Activated CD4-positive, alpha-beta T cell treated with anti-CD3 and anti-CD28 coated beads for 36 hours (primary cell): ENCODE data around the gene DNAH7. TPM values are rescaled to one million over a fixed set of nuclear protein-coding genes. Genes with fewer than 3 reads are reported as not detected.
A peak's percentile ranks its signal among the peaks of the same experiment; 100 is the strongest.

ENCODE experiments used
- ATAC-seq: fragments of 200-7000 bp; cut with Tn5 transposase; one replicate; pipeline ENCODE4 v1.10.0; 2021; ENCODE audit warnings: mild to moderate bottlenecking, moderate library complexity
- CTCF ChIA-PET: fragments of 350-600 bp; sonication (Branson Sonifier 250); formaldehyde crosslinking; loops from one replicate; lab custom pipeline; 2021; ENCODE audit warnings: antibody characterized with exemption; lab: Charles Lee
- POLR2A ChIA-PET: fragments of 350-600 bp; sonication (Branson Sonifier 250); formaldehyde crosslinking; loops from one replicate; lab custom pipeline; 2021; ENCODE audit warnings: antibody characterized with exemption, inconsistent platforms; lab: Charles Lee
- DNase-seq: peaks from one replicate; pipeline ENCODE4 v3.0.0-alpha.2; 2020
- H3K27ac Mint-ChIP-seq: one replicate; pipeline ENCODE4 v1.8.0; 2021; ENCODE audit warnings: mixed read lengths
- H3K27me3 Mint-ChIP-seq: one replicate; pipeline ENCODE4 v1.8.0; 2021; ENCODE audit warnings: mixed read lengths
- H3K36me3 Mint-ChIP-seq: one replicate; pipeline ENCODE4 v1.8.0; 2021; ENCODE audit warnings: low read depth, mixed read lengths
- H3K4me1 Mint-ChIP-seq: one replicate; pipeline ENCODE4 v1.8.0; 2021; ENCODE audit warnings: mixed read lengths
- H3K4me3 Mint-ChIP-seq: one replicate; pipeline ENCODE4 v1.8.0; 2021; ENCODE audit warnings: mild to moderate bottlenecking, moderate library complexity, mixed read lengths
- H3K9me3 Mint-ChIP-seq: one replicate; pipeline ENCODE4 v1.8.0; 2021; ENCODE audit warnings: low read depth, mixed read lengths
- intact Hi-C, 2 experiments: fragments of 100-400 bp; cut with DNase I in 1 of 2; cut with micrococcal nuclease in 1 of 2; formaldehyde crosslinking; loops; one replicate each; pipeline versions ENCODE4 v1.14.2 to v1.15.1; 2022 to 2024; cut with DNase I, micrococcal nuclease
- total RNA-seq, 2 experiments: library from RNA; stranded (reverse); gene quantifications; one replicate each; pipeline ENCODE4 v1.2.3, GENCODE V29; 2021

The DNAH7 gene
- total RNA-seq, 2 experiments from 2014 or later, result not detected

DNA sequence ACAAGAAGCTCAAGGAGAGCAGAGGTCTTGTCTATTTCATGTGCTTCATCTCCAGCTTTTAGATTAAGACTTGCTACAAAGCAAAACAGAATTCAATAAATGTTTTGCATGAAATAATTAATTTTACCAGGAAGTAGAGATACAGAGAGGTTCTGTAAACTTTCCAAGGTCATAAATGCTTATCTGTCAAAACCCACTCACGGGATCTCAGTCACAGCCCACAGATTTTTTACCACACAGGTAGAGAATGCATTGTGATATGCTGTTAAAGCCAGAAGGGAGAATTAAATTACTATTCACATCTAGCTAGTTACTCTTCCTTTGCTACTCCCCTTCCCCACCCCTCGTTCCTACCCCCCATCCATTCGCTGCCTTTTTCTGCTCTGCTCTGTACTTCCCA lies 205.5 kb downstream of the DNAH7 start:
- no peaks in the 10 kb centered on the region for H3K36me3 Mint-ChIP-seq
- CTCF ChIA-PET, result interaction anchor here (0.7 kb wide), 1 partner anchor 14 kb away, joined by 3 read pairs; no protein-coding TSS in a partner anchor
- peaks cover 4% of the 10 kb centered on the region for H3K27me3 Mint-ChIP-seq
- intact Hi-C loops, result no loop called here
- H3K4me1 Mint-ChIP-seq, result peaks cover 3% of the 10 kb centered on the region
- no peak for DNase-seq
- H3K4me3 Mint-ChIP-seq, result no peak overlapping the region
- ATAC-seq, result no peak
- no peak overlapping the region for H3K27ac Mint-ChIP-seq
- POLR2A ChIA-PET, result no interaction called here
- H3K9me3 Mint-ChIP-seq, result no peaks in the 10 kb centered on the region

DNA sequence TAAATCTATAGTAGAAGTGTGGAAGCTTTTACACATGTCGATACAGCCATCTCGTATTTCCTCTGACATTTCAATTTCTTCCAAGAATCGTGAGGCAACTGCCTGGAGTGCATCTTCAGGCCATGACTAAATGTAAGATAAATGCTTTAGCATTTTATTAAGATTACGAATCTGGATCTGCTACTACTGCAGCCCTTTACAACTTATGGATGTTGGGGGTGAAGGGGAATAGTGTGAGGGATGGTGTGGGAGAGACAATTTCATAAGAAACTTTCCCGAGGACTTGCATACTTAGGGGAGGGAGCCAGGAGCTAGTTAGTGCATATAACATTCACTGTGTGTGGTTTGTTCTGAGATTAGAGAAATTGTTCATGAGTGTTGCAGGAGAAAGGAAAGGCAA lies 206.8 kb downstream of the DNAH7 start:
- ChIA-PET CTCF (interaction anchor here (0.8 to 1.2 kb wide), 2 partner anchors 17 to 163 kb away, joined by 3 to 4 read pairs; no protein-coding TSS in a partner anchor), POLR2A (no interaction called here)
- H3K4me1 Mint-ChIP-seq, result peaks cover 3% of the 10 kb centered on the region
- no peaks in the 10 kb centered on the region for H3K36me3 Mint-ChIP-seq
- no peak for DNase-seq
- no peak overlapping the region for H3K4me3 Mint-ChIP-seq
- ATAC-seq, result no peak
- intact Hi-C loops, result no loop called here
- H3K9me3 Mint-ChIP-seq, result no peaks in the 10 kb centered on the region
- no peak overlapping the region for H3K27ac Mint-ChIP-seq
- H3K27me3 Mint-ChIP-seq, result peaks cover 4% of the 10 kb centered on the region

DNA sequence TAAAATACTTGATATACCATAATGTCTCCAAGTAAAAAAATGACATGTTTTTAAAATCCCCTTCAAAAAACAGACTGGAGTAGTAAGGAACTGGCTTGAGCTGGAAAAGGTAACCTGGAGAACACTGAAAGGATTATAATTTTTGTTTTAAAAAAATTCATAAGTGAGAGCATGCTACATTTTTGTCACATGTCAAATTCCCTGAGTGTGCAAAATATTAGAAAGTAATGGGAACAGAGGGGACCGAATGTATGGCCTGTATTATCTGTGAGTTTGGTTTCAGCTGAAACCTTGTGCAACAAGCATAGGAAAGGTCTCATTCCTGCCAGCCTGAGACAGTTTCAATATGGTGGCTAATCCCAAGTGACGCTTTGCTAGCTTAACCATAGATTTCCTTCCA lies 209.1 kb downstream of the DNAH7 start:
- Mint-ChIP-seq H3K9me3 (no peaks in the 10 kb centered on the region), H3K27me3 (peaks cover 4% of the 10 kb centered on the region), H3K27ac (no peak overlapping the region), H3K36me3 (no peaks in the 10 kb centered on the region), H3K4me3 (no peak overlapping the region), H3K4me1 (peaks cover 3% of the 10 kb centered on the region)
- ATAC-seq (no peak), DNase-seq (no peak)
- CTCF ChIA-PET, result no interaction called here
- intact Hi-C loops, result no loop called here
- POLR2A ChIA-PET, result no interaction called here

DNA sequence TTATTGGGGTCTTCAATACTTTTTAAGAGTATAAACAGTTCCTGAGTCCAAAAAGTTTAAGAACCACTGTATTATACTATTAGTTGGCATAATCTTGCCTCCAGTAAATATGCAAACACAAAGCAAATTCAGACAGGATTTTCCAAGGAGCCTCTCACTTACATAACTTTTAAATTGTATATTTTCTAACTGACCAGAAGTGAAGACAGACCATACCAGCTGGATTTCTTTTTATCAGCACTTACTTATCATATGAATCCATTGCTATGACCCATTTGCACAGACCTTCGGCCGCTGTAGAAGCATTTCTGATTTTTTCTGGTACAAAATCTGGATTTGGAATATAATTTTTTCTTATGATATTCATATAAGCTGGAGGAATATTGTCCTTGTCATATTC lies 211.5 kb downstream of the DNAH7 start:
- no peaks in the 10 kb centered on the region for H3K9me3 Mint-ChIP-seq
- no peak overlapping the region for H3K27ac Mint-ChIP-seq
- no peaks in the 10 kb centered on the region for H3K36me3 Mint-ChIP-seq
- POLR2A ChIA-PET, result no interaction called here
- ATAC-seq (no peak), DNase-seq (no peak)
- CTCF ChIA-PET, result no interaction called here
- H3K4me1 Mint-ChIP-seq, result no peaks in the 10 kb centered on the region
- H3K4me3 Mint-ChIP-seq, result no peak overlapping the region
- H3K27me3 Mint-ChIP-seq, result no peaks in the 10 kb centered on the region
- intact Hi-C loops, result no loop called here

DNA sequence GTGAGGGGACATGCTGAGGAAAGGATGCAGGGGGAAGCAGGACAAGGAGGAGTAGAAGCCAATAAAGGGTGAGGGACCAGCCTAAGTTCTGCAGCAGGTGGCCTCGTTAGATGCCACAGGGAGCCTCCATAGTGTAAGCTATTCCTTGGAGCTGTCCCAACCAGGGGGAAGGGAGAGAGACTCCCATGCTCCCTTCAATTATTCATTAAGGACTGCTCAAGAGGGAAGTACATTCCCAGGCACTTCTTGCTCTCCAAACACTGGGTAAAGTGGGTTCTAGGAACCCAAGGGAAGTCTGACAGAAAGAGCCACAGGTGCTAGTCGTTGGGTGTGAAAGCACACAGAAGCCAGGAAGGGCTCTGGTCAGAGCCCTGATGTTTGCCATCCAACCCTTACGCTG lies 217.9 kb downstream of the DNAH7 start:
- no peak for ATAC-seq
- CTCF ChIA-PET, result interaction anchor here (0.7 kb wide), 1 partner anchor 385 kb away, joined by 3 read pairs; no protein-coding TSS in a partner anchor
- POLR2A ChIA-PET, result no interaction called here
- Mint-ChIP-seq H3K4me3 (no peak overlapping the region), H3K27me3 (no peaks in the 10 kb centered on the region), H3K36me3 (no peaks in the 10 kb centered on the region), H3K4me1 (peaks cover 4% of the 10 kb centered on the region), H3K9me3 (no peaks in the 10 kb centered on the region), H3K27ac (no peak overlapping the region)
- DNase-seq, result no peak
- intact Hi-C loops, result no loop called here

DNA sequence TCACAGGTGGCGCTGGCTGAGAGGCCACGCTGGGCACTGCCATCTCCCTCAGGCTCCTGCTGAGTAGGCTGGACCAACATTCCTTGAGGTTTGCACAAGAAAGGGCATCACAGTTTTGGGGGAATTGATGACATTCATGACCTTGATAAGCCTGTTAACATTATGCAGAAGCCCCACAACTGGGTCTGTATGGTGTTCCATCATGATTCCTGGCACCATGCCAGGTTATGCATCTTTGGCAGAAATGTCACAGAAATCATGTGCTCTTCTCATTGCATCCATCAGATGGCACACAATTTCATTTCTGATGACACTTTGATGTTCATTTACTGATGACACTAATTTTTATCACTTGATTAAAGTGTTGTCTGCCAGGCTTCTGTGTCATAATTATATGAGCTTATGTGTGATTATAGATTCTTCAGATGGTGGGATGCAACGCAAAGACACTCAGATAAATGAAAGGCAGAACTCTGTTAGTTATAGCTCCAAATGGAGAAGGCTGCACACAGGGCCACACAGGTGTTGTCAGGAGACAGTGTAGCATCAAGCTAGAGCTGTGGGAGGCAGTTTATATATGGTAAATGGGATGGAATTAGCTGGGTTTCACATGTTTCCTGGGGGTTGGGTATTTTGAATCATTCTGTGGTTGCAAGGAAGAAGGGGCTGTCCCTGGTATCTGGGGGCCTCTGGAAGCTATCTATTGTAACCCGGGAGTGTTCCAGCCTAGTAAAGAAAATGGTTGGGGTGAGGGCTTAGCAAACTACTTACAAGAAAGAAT lies 220.3 kb downstream of the DNAH7 start:
- no peaks in the 10 kb centered on the region for H3K27me3 Mint-ChIP-seq
- no peaks in the 10 kb centered on the region for H3K36me3 Mint-ChIP-seq
- ChIA-PET CTCF (no interaction called here), POLR2A (no interaction called here)
- peaks cover 4% of the 10 kb centered on the region for H3K4me1 Mint-ChIP-seq
- no peak for ATAC-seq
- no peak overlapping the region for H3K27ac Mint-ChIP-seq
- no peak overlapping the region for H3K4me3 Mint-ChIP-seq
- peak; percentile 13 for DNase-seq
- intact Hi-C loops, result no loop called here
- H3K9me3 Mint-ChIP-seq, result no peaks in the 10 kb centered on the region

DNA sequence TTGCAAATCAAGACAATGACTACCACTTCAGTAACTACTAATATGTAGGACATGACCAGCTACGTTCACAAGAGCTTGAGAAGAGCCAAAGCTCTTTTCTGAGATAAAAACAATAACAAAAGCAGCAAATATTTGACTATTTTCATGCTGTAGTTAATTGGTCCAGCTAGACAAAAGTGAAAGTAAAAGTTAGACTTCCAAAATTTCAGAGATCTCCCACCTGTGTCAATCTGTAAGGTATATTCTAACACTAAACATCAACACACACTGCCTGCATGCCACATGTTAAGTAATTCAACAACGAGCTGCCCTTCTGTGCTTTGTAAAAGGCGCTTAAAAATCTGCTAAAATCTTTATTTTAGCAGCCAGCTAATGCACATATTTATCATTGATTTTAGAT lies 225.7 kb downstream of the DNAH7 start:
- Mint-ChIP-seq H3K36me3 (no peaks in the 10 kb centered on the region), H3K27me3 (no peaks in the 10 kb centered on the region), H3K9me3 (no peaks in the 10 kb centered on the region), H3K27ac (no peak overlapping the region), H3K4me1 (peaks cover 6% of the 10 kb centered on the region), H3K4me3 (no peak overlapping the region)
- ChIA-PET CTCF (interaction anchor here (1.0 to 1.3 kb wide), 4 partner anchors 13 to 95 kb away, joined by 3 to 5 read pairs (median 4); no protein-coding TSS in a partner anchor), POLR2A (interaction anchor here (0.8 kb wide), 1 partner anchor 57 kb away, joined by 3 read pairs; no protein-coding TSS in a partner anchor)
- DNase-seq (no peak), ATAC-seq (no peak)
- intact Hi-C loops, result no loop called here

DNA sequence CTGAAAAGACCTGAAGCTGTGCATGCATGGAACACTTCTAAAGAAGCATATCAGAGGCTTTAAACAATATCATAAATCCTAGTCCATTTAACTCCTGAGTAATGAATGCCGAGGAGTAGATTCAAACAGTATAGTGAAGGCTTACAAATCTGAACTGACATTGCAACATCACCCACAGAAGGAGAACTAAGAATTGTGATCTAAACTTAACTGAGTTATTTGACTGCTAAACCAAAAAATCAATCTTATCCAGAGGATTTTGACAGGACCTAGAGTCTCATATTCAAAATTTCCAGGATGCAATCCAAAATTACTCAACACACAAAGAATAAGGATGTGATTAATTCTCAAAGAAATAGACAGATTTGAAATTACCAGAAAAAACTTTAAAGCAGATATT lies 230.6 kb downstream of the DNAH7 start:
- intact Hi-C loops, result no loop called here
- H3K9me3 Mint-ChIP-seq, result no peaks in the 10 kb centered on the region
- H3K27me3 Mint-ChIP-seq, result no peaks in the 10 kb centered on the region
- H3K36me3 Mint-ChIP-seq, result no peaks in the 10 kb centered on the region
- ATAC-seq (no peak), DNase-seq (no peak)
- POLR2A ChIA-PET, result no interaction called here
- H3K27ac Mint-ChIP-seq, result no peak overlapping the region
- CTCF ChIA-PET, result no interaction called here
- no peak overlapping the region for H3K4me3 Mint-ChIP-seq
- peaks cover 5% of the 10 kb centered on the region for H3K4me1 Mint-ChIP-seq

DNA sequence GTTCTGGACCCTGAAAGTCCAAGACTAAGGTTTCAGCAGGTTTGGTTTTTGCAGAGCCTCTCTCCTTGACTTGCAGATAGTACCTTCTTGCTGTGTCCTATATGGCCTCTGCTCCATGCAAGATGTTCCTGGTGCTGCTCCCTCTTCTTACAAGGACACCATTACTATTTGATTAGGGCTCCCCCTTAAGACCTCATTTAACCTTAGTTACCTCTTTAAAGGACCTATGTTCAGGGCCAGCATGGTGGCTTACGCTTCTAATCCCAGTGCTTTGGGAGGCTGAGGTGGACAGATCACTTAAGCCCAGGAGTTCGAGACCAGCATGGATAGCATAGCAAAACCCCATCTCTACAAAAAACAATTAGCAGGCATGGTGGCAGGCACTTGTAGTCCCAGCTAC lies 232.6 kb downstream of the DNAH7 start:
- POLR2A ChIA-PET, result no interaction called here
- ATAC-seq (no peak), DNase-seq (no peak)
- Mint-ChIP-seq H3K27ac (no peak overlapping the region), H3K4me1 (no peaks in the 10 kb centered on the region), H3K27me3 (peaks cover 1% of the 10 kb centered on the region), H3K36me3 (no peaks in the 10 kb centered on the region), H3K9me3 (no peaks in the 10 kb centered on the region), H3K4me3 (no peak overlapping the region)
- intact Hi-C loops, result no loop called here
- CTCF ChIA-PET, result no interaction called here

DNA sequence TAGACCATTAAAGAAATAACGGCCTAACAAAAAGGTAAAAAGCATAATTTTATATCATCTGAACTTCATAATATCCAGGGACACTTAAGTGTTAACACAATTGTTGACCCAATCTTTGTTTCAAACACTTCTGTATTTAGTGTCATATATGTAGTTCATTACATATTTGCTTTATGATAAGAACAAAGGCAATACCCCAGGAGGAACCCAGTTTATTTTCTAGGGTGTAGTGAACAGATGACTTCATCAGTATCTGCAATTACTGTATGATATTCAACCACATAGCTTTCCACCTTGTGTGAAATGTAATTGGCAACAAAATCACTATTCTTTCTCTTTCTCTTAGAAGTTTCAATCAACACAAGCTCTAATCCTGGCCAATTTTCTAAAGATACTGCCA lies 233.8 kb downstream of the DNAH7 start:
- no peaks in the 10 kb centered on the region for H3K4me1 Mint-ChIP-seq
- DNase-seq, result no peak
- H3K4me3 Mint-ChIP-seq, result no peak overlapping the region
- intact Hi-C loops, result no loop called here
- ATAC-seq, result no peak
- no peaks in the 10 kb centered on the region for H3K36me3 Mint-ChIP-seq
- H3K27ac Mint-ChIP-seq, result no peak overlapping the region
- ChIA-PET CTCF (interaction anchor here (0.8 kb wide), 1 partner anchor 16 kb away, joined by 3 read pairs; no protein-coding TSS in a partner anchor), POLR2A (no interaction called here)
- no peaks in the 10 kb centered on the region for H3K9me3 Mint-ChIP-seq
- peaks cover 1% of the 10 kb centered on the region for H3K27me3 Mint-ChIP-seq

DNA sequence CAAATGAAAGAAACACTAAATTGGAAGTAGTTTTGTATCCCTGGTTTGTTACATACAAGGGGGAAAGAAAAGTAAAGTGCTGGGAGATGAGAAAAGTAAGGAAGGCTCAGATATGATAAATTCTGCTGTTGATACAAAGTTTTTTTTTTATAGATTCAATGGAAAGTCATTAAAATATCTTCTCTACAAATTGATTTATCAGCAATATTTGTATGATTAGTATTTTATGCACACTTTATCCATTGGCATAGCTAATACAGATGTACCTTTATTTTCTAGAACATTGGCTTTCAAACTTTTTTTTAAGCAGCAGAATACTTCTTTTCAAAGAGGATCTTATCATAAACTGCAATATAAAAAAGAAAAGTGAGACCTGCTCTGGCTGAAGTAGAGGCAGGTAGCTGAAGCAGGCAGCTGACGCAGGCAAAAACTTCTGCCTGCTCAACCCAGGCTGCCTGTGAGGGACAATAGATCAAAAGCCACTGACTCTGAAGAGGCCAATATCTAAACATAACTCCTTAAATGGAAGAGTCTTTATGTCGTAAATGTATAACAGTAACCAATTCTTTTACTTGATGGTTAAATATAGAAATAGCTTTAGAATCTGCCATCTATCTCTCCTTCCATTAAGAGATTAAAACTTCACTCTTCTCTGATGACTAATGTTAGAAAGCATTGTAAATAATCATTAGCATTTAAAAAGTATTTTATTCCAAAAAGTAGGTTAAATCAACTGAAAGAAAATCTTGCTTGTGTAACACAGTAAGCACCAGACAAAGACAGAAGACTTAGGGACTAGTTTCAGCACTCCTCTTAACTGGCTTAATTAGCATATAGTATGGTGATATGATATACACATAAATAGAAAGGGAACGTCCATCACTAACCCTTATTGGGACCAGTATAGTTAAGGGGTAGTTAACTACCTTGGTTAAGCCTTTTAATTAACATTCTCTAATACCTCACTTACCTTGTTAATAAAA lies 237.4 kb downstream of the DNAH7 start:
- intact Hi-C loops, result no loop called here
- Mint-ChIP-seq H3K27ac (no peak overlapping the region), H3K4me1 (no peaks in the 10 kb centered on the region), H3K4me3 (no peak overlapping the region), H3K36me3 (no peaks in the 10 kb centered on the region), H3K9me3 (no peaks in the 10 kb centered on the region), H3K27me3 (peaks cover 1% of the 10 kb centered on the region)
- CTCF ChIA-PET, result interaction anchor here (0.9 to 1.3 kb wide), 2 partner anchors 8 to 237 kb away, joined by 3 to 4 read pairs; partner anchors contain the start of gene DNAH7
- ATAC-seq (no peak), DNase-seq (no peak)
- POLR2A ChIA-PET, result interaction anchor here (0.6 kb wide), 1 partner anchor 298 kb away, joined by 5 read pairs; no protein-coding TSS in a partner anchor
